Endothelial cell of umbilical vein (primary cell): ENCODE data around the gene ALDH1L1. TPM values are rescaled to one million over a fixed set of nuclear protein-coding genes. Genes with fewer than 3 reads are reported as not detected.

Experiments used
- BruUV-seq: library from RNA; stranded (reverse); fragments of 400-500 nt; replicated peaks from 2 replicates; lab custom pipeline; 2021; lab: Mats Ljungman, UMichigan
- CTCF ChIA-PET: fragments of 300-600, 350-600 bp; sonication (Branson Sonifier 250); formaldehyde crosslinking; loops from one replicate; lab custom pipeline; 2021; ENCODE audit warnings: antibody characterized with exemption, inconsistent platforms; lab: Charles Lee
- POLR2A ChIA-PET: fragments of 300-600, 350-600 bp; sonication (Branson Sonifier 250); formaldehyde crosslinking; loops from one replicate; lab custom pipeline; 2021; ENCODE audit warnings: antibody characterized with exemption, inconsistent platforms; lab: Charles Lee
- DNase-seq: peaks from one replicate; pipeline ENCODE4 v3.0.0-alpha.2; 2011; ENCODE audit warnings: low read depth, low spot score
- FAIRE-seq: peaks from 2 replicates; lab custom pipeline; 2011; peaks lifted over from hg19 to GRCh38; lab: Jason Lieb, UNC
- H2AFZ ChIP-seq: 2 replicates; pipeline ENCODE4 v1.6.0; 2012; ENCODE audit warnings: low read depth, low read length, control low read depth, inconsistent platforms
- H3K27ac ChIP-seq: 2 replicates; pipeline ENCODE4 v1.5.1; 2011; ENCODE audit warnings: low read depth, mild to moderate bottlenecking, control low read depth, low read length, moderate library complexity; ENCODE audit not compliant: insufficient read depth
- H3K27me3 ChIP-seq, 2 experiments: 2 replicates each; pipeline versions ENCODE4 v1.6.0 to v1.6.1; 2011; ENCODE audit warnings: low read length in 2 of 2, mixed read lengths in 1 of 2; ENCODE audit not compliant: control insufficient read depth in 2 of 2, insufficient read depth in 2 of 2
- H3K36me3 ChIP-seq, 2 experiments: 2 replicates in 1 of 2; 3 replicates in 1 of 2; pipeline ENCODE4 v1.5.1; 2011; ENCODE audit warnings: low read length in 2 of 2, mild to moderate bottlenecking in 1 of 2, moderate library complexity in 1 of 2; ENCODE audit not compliant: control insufficient read depth in 2 of 2, insufficient read depth in 2 of 2; ENCODE audit errors: extremely low read depth in 1 of 2
- H3K4me1 ChIP-seq: 3 replicates; pipeline ENCODE4 v1.5.1; 2011; ENCODE audit warnings: mild to moderate bottlenecking, low read length; ENCODE audit not compliant: control insufficient read depth, insufficient read depth; ENCODE audit errors: extremely low read depth
- H3K4me2 ChIP-seq: 2 replicates; pipeline ENCODE4 v1.6.1; 2011; ENCODE audit warnings: low read length, control low read depth, mixed read lengths; ENCODE audit not compliant: insufficient read depth
- H3K4me3 ChIP-seq, 3 experiments: fragments of 200-600 bp in 1 of 3; sonication (generic), shearing (Covaris generic) in 1 of 3; replicated peaks in 1 of 3; 2 replicates each; pipeline ENCODE4 v1.5.1; 2011 to 2016; ENCODE audit warnings: control low read depth in 3 of 3, low read length in 3 of 3, mild to moderate bottlenecking in 2 of 3, inconsistent platforms in 1 of 3, low read depth in 1 of 3, moderate library complexity in 1 of 3; ENCODE audit not compliant: insufficient read depth in 1 of 3
- H3K79me2 ChIP-seq: 2 replicates; pipeline ENCODE4 v1.6.0; 2012; ENCODE audit warnings: low read length, inconsistent platforms; ENCODE audit not compliant: control insufficient read depth, insufficient read depth
- H3K9ac ChIP-seq: replicated peaks from 2 replicates; pipeline ENCODE3; 2011; ENCODE audit warnings: low read length, control low read depth; ENCODE audit not compliant: insufficient read depth; ENCODE audit errors: extremely low read depth
- H3K9me1 ChIP-seq: replicated peaks from 3 replicates; pipeline ENCODE4 v1.6.0; 2011; ENCODE audit warnings: mild to moderate bottlenecking, low read length; ENCODE audit not compliant: control insufficient read depth, insufficient read depth; ENCODE audit errors: extremely low read depth
- H3K9me3 ChIP-seq: replicated peaks from 2 replicates; pipeline ENCODE4 v1.5.1; 2012; ENCODE audit warnings: low read length, inconsistent platforms; ENCODE audit not compliant: control insufficient read depth, insufficient read depth
- H4K20me1 ChIP-seq: replicated peaks from 2 replicates; pipeline ENCODE3; 2011; ENCODE audit warnings: mild to moderate bottlenecking, low read length; ENCODE audit not compliant: control insufficient read depth, insufficient read depth; ENCODE audit errors: extremely low read depth
- CTCF ChIP-seq, 2 donors: IDR thresholded peaks; 1 replicate in 1 of 2; 2 replicates in 1 of 2; pipeline ENCODE4 v1.5.1; 2011; ENCODE audit warnings: low read length in 2 of 2, mild to moderate bottlenecking in 2 of 2, moderate library complexity in 2 of 2, control low read depth in 1 of 2, inconsistent platforms in 1 of 2, low read depth in 1 of 2; ENCODE audit not compliant: insufficient read depth in 1 of 2; ENCODE audit errors: extremely low read depth in 1 of 2
- EZH2 ChIP-seq: IDR thresholded peaks from 2 replicates; pipeline ENCODE4 v1.6.1; 2012; ENCODE audit warnings: borderline replicate concordance, low read depth, mild to moderate bottlenecking, moderate library complexity, low read length, inconsistent platforms; ENCODE audit not compliant: severe bottlenecking
- FOS ChIP-seq: IDR thresholded peaks from 2 replicates; pipeline ENCODE4 v1.6.1; 2011; ENCODE audit warnings: mild to moderate bottlenecking, low read length, moderate library complexity, borderline replicate concordance; ENCODE audit not compliant: insufficient read depth
- GATA2 ChIP-seq: IDR thresholded peaks from 2 replicates; pipeline ENCODE4 v1.7.0; 2011; ENCODE audit warnings: low read depth, mild to moderate bottlenecking, moderate library complexity, mixed read lengths, low read length; ENCODE audit not compliant: insufficient read length, insufficient read depth
- JUN ChIP-seq: IDR thresholded peaks from 2 replicates; pipeline ENCODE4 v1.6.1; 2011; ENCODE audit warnings: borderline replicate concordance, low read depth; ENCODE audit not compliant: insufficient read length, insufficient read depth
- MAX ChIP-seq: IDR thresholded peaks from 2 replicates; pipeline ENCODE4 v1.6.1; 2011; ENCODE audit not compliant: insufficient read depth, insufficient read length
- MYC ChIP-seq: IDR thresholded peaks from one replicate; pipeline ENCODE4 v1.6.1; 2011; ENCODE audit warnings: mild to moderate bottlenecking, low read depth, low read length
- POLR2A ChIP-seq: IDR thresholded peaks from 2 replicates; pipeline ENCODE4 v1.6.1; 2012; ENCODE audit warnings: low read depth, mild to moderate bottlenecking, control low read depth, low read length
- POLR2AphosphoS5 ChIP-seq: IDR thresholded peaks from 2 replicates; pipeline ENCODE4 v1.6.1; 2012; ENCODE audit warnings: low read depth, mild to moderate bottlenecking, control low read depth, low read length, moderate library complexity; ENCODE audit not compliant: insufficient read depth
- dilution Hi-C: fragments of 300-500 bp; cut with MboI; formaldehyde crosslinking; loops from one replicate; pipeline ENCODE4 v1.15.0; 2019; ENCODE audit warnings: low sequenced_read_pairs; ENCODE audit not compliant: extremely low pct_ligation_motif_present
- intact Hi-C: fragments of 100-400 bp; cut with micrococcal nuclease; formaldehyde crosslinking; loops from one replicate; pipeline ENCODE4 v1.10.0; 2022
- polyA plus RNA-seq, 4 experiments: library from polyadenylated mRNA; depleted of rRNA in 3 of 4; stranded (reverse) in 3 of 4; unstranded in 1 of 4; fragments of >200 nt; gene quantifications; 2 replicates each; pipeline versions ENCODE4 v1.2.1 to v1.2.3, GENCODE V29; 2011 to 2012; ENCODE audit warnings: missing spikeins in 1 of 4
- total RNA-seq: library from RNA; stranded (reverse); gene quantifications from 2 replicates; pipeline ENCODE4 v1.2.3, GENCODE V29; 2021

ALDH1L1 gene
- total and polyA plus RNA-seq, 2 donors (not counting 3 experiments of a cell fraction or from before 2014, with no cell fraction given) = not detected

GRCh38 chr3:126116526-126116925 is 63.9 kb downstream of the ALDH1L1 start:
- Histone ChIP-seq H3K4me1 (no peaks in the 10 kb centered on the region), H3K27me3 (peaks cover 0 to 1% of the 10 kb centered on the region in 2 experiments), H2AFZ (no peak overlapping the region), H3K4me2 (no peak overlapping the region), H3K9me1 (no peaks in the 10 kb centered on the region), H3K9me3 (no peaks in the 10 kb centered on the region), H3K9ac (no peak overlapping the region), H4K20me1 (no peaks in the 10 kb centered on the region), H3K27ac (no peak overlapping the region), H3K36me3 (no peaks in the 10 kb centered on the region), H3K4me3 (no peak overlapping the region), H3K79me2 (no peaks in the 10 kb centered on the region)
- no peak for TF ChIP-seq POLR2A
- no peak for TF ChIP-seq CTCF (IDR thresholded peaks at IDR 0.05; ENCODE audit: extremely low read depth in 1 of 2, insufficient read depth in 1 of 2, low read depth in 1 of 2, low read length in 2 of 2)
- no peak for TF ChIP-seq GATA2
- TF ChIP-seq MYC = no peak
- TF ChIP-seq FOS = no peak
- no peak for TF ChIP-seq POLR2AphosphoS5
- no peak for TF ChIP-seq MAX
- no peak for TF ChIP-seq EZH2
- TF ChIP-seq JUN = no peak
- DNase-seq (no peak), FAIRE-seq (no peak)
- intact Hi-C loops = no loop called here
- no TSS peak for BruUV-seq
- dilution Hi-C loops = no loop called here
- POLR2A ChIA-PET = no interaction called here
- CTCF ChIA-PET = interaction anchor here (1.2 kb wide), 1 partner anchor 10 kb away, joined by 3 read pairs; no protein-coding TSS in a partner anchor
